ENCODE results near the gene TRAT1.
A peak's percentile ranks its signal among the peaks of the same experiment; 100 is the strongest.

TRAT1 gene

GRCh38 chr3:108806316-108806715, 16.3 kb upstream of the TRAT1 start:
- no peak overlapping the region for H3K4me3 ChIP-seq (ENCODE audit: low read depth in 1 of 2, low read length in 2 of 2)
- TF ChIP-seq CTCF (IDR thresholded peaks at IDR 0.05; ENCODE audit: borderline replicate concordance, extremely low read depth, low read length, poor library complexity, severe bottlenecking) = no peak
- TF ChIP-seq EZH2 (IDR thresholded peaks at IDR 0.05; ENCODE audit: borderline replicate concordance, low read depth, low read length, severe bottlenecking) = no peak

GRCh38 chr3:108818404-108818803, 4.2 kb upstream of the TRAT1 start:
- Histone ChIP-seq H3K27ac (ENCODE audit: low read length) (peak overlapping the region; percentile 42), H4K20me1 (ENCODE audit: insufficient read depth, low read length) (no peaks in the 10 kb centered on the region), H3K9ac (ENCODE audit: low read depth, low read length) (no peak overlapping the region), H3K4me1 (ENCODE audit: insufficient read depth, low read length) (peaks cover 38% of the 10 kb centered on the region), H3K4me2 (ENCODE audit: insufficient read depth, low read length) (no peak overlapping the region), H3K79me2 (ENCODE audit: insufficient read depth, low read length) (peaks cover 22% of the 10 kb centered on the region), H3K36me3 (ENCODE audit: insufficient read depth, low read length) (no peaks in the 10 kb centered on the region), H3K27me3 (ENCODE audit: insufficient read depth, low read length, poor library complexity) (no peaks in the 10 kb centered on the region), H3K9me3 (ENCODE audit: insufficient read depth, low read length, severe bottlenecking) (peaks cover 5% of the 10 kb centered on the region), H3K4me3 (ENCODE audit: low read depth in 1 of 2, low read length in 2 of 2) (no peak overlapping the region), H2AFZ (ENCODE audit: low read depth, low read length) (peak overlapping the region; percentile 36; the same call in 1 of the 2 replicates)
- ATAC-seq (ENCODE audit: insufficient read depth, low read depth) = peak; percentile 61
- peak; percentile 81 for TF ChIP-seq CTCF (IDR thresholded peaks at IDR 0.05; ENCODE audit: borderline replicate concordance, extremely low read depth, low read length, poor library complexity, severe bottlenecking)
- no peak for TF ChIP-seq EZH2 (IDR thresholded peaks at IDR 0.05; ENCODE audit: borderline replicate concordance, low read depth, low read length, severe bottlenecking)
- peak; percentile 74 for DNase-seq

More at GRCh38 chr3:108806316-108806715, 16.3 kb upstream of the TRAT1 start:
- Histone ChIP-seq H3K9me3 (ENCODE audit: insufficient read depth, low read length, severe bottlenecking) (no peaks in the 10 kb centered on the region), H3K9ac (ENCODE audit: low read depth, low read length) (no peak overlapping the region), H2AFZ (ENCODE audit: low read depth, low read length) (0 out of 2 replicates have a peak overlapping the region, but pooled peaks have one; percentile 13), H3K36me3 (ENCODE audit: insufficient read depth, low read length) (no peaks in the 10 kb centered on the region), H3K4me1 (ENCODE audit: insufficient read depth, low read length) (peaks cover 20% of the 10 kb centered on the region), H3K27ac (ENCODE audit: low read length) (peak overlapping the region; percentile 1; the same call in 1 of the 2 replicates), H3K27me3 (ENCODE audit: insufficient read depth, low read length, poor library complexity) (no peaks in the 10 kb centered on the region), H3K79me2 (ENCODE audit: insufficient read depth, low read length) (no peaks in the 10 kb centered on the region), H4K20me1 (ENCODE audit: insufficient read depth, low read length) (no peaks in the 10 kb centered on the region), H3K4me2 (ENCODE audit: insufficient read depth, low read length) (no peak overlapping the region; the same call in 1 of the 2 replicates)
- DNase-seq = peak; percentile 39
- peak; percentile 93 for ATAC-seq (ENCODE audit: insufficient read depth, low read depth)

- Histone ChIP-seq H3K27ac (ENCODE audit: low read length) (peak overlapping the region; percentile 89), H3K4me2 (ENCODE audit: insufficient read depth, low read length) (peak overlapping the region; percentile 72), H3K79me2 (ENCODE audit: insufficient read depth, low read length) (peaks cover 44% of the 10 kb centered on the region), H3K9me3 (ENCODE audit: insufficient read depth, low read length, severe bottlenecking) (no peaks in the 10 kb centered on the region), H3K36me3 (ENCODE audit: insufficient read depth, low read length) (no peaks in the 10 kb centered on the region; the same call in 1 of the 2 replicates), H3K4me3 (ENCODE audit: low read depth in 1 of 2, low read length in 2 of 2) (peak overlapping the region in 1 of 2 experiments; percentile 16; a peak in 1 of 4 replicates), H3K27me3 (ENCODE audit: insufficient read depth, low read length, poor library complexity) (no peaks in the 10 kb centered on the region), H3K9ac (ENCODE audit: low read depth, low read length) (peak overlapping the region; percentile 78), H3K4me1 (ENCODE audit: insufficient read depth, low read length) (peaks cover 50% of the 10 kb centered on the region), H2AFZ (ENCODE audit: low read depth, low read length) (no peak overlapping the region), H4K20me1 (ENCODE audit: insufficient read depth, low read length) (no peaks in the 10 kb centered on the region)
- ATAC-seq (ENCODE audit: insufficient read depth, low read depth) = peak; percentile 91
- peak; percentile 85 for DNase-seq
- TF ChIP-seq EZH2 (IDR thresholded peaks at IDR 0.05; ENCODE audit: borderline replicate concordance, low read depth, low read length, severe bottlenecking) (no peak), CTCF (IDR thresholded peaks at IDR 0.05; ENCODE audit: borderline replicate concordance, extremely low read depth, low read length, poor library complexity, severe bottlenecking) (no peak)
Measured at GRCh38 chr3:108820586-108820985, 2.0 kb upstream of the TRAT1 start.

All from DND-41 (cell line).